Smooth muscle cell (in vitro differentiated cells): ENCODE results near the gene COL5A1. TPM values are rescaled to one million over a fixed set of nuclear protein-coding genes. Genes with fewer than 3 reads are reported as not detected.

Experiments used
- DNase-seq: peaks from one replicate; lab custom pipeline; 2025; ENCODE audit not compliant: unreplicated experiment; lab: John Stamatoyannopoulos, UW
- H2AFZ ChIP-seq: fragments of 200-600 bp; sonication (generic); 2 replicates; pipeline ENCODE4 v1.6.0; 2016; ENCODE audit warnings: antibody characterized with exemption, low read depth, mild to moderate bottlenecking
- H3F3A ChIP-seq: fragments of 200-600 bp; sonication (generic); 2 replicates; pipeline ENCODE4 v1.6.0; 2017; ENCODE audit warnings: antibody characterized with exemption, low read depth
- H3K27ac ChIP-seq: fragments of 200-600 bp; sonication (generic); 2 replicates; pipeline ENCODE4 v1.5.1; 2016; ENCODE audit warnings: low read depth, mild to moderate bottlenecking
- H3K27me3 ChIP-seq: fragments of 200-600 bp; sonication (generic); 2 replicates; pipeline ENCODE4 v1.6.1; 2016; ENCODE audit warnings: low read depth, mild to moderate bottlenecking
- H3K36me3 ChIP-seq: fragments of 200-600 bp; sonication (generic); 2 replicates; pipeline ENCODE4 v1.5.1; 2016; ENCODE audit warnings: low read depth
- H3K4me1 ChIP-seq: fragments of 200-600 bp; sonication (generic); 2 replicates; pipeline ENCODE4 v1.5.1; 2016; ENCODE audit warnings: low read depth
- H3K4me2 ChIP-seq: fragments of 200-600 bp; sonication (generic); 2 replicates; pipeline ENCODE4 v1.6.0; 2016; ENCODE audit warnings: mild to moderate bottlenecking
- H3K4me3 ChIP-seq: fragments of 200-600 bp; sonication (generic); 2 replicates; pipeline ENCODE4 v1.5.1; 2016; ENCODE audit warnings: mild to moderate bottlenecking
- H3K79me2 ChIP-seq: fragments of 200-600 bp; sonication (generic); 2 replicates; pipeline ENCODE4 v1.6.0; 2016; ENCODE audit warnings: low read depth, mild to moderate bottlenecking
- H3K9ac ChIP-seq: fragments of 200-600 bp; sonication (generic); 2 replicates; pipeline ENCODE4 v1.6.0; 2016; ENCODE audit warnings: low read depth
- H3K9me3 ChIP-seq: fragments of 200-600 bp; sonication (generic); replicated peaks from 2 replicates; pipeline ENCODE4 v1.5.1; 2016; ENCODE audit warnings: low read depth
- H4K20me1 ChIP-seq: fragments of 200-600 bp; sonication (generic); 2 replicates; pipeline ENCODE4 v1.6.0; 2016; ENCODE audit warnings: low read depth
- CTCF ChIP-seq: fragments of 200-600 bp; sonication (generic); IDR thresholded peaks from 2 replicates; pipeline ENCODE4 v1.5.1; 2017; ENCODE audit warnings: borderline replicate concordance, mild to moderate bottlenecking, antibody characterized with exemption; ENCODE audit not compliant: insufficient read depth, poor library complexity, severe bottlenecking
- WGBS: methylation state at CpG from one replicate; pipeline ENCODE4 v1.1.7; 2016; ENCODE audit warnings: low lambda C conversion rate; 5-methylcytosine and 5-hydroxymethylcytosine counted together
- polyA plus RNA-seq: library from polyadenylated mRNA; unstranded; fragments of >200 nt; fragmentation: Nextera tagmentation; extraction: Ambion mirVana; gene quantifications from 2 replicates; pipeline ENCODE4 v1.2.1, GENCODE V29; 2016
- total RNA-seq: library from RNA; depleted of rRNA; stranded (reverse); fragments of >200 nt; gene quantifications from 2 replicates; pipeline ENCODE4 v1.2.3, GENCODE V29; 2014

COL5A1 gene
- total and polyA plus RNA-seq, 2 experiments from 2014 or later, result 1,084 to 1,443 TPM

GRCh38 chr9:134605966-134606357 is 35.6 kb upstream of the COL5A1 start:
- Histone ChIP-seq H3K4me3 (no peak overlapping the region), H3K27me3 (no peaks in the 10 kb centered on the region), H3K36me3 (no peaks in the 10 kb centered on the region), H2AFZ (no peak overlapping the region), H4K20me1 (no peaks in the 10 kb centered on the region), H3K4me1 (no peaks in the 10 kb centered on the region), H3F3A (peaks cover 32% of the 10 kb centered on the region), H3K79me2 (peaks cover 10% of the 10 kb centered on the region), H3K9ac (no peak overlapping the region), H3K4me2 (no peak overlapping the region), H3K9me3 (no peaks in the 10 kb centered on the region), H3K27ac (peak overlapping the region; percentile 6)
- TF ChIP-seq CTCF, result no peak
- DNase-seq, result no peak
- WGBS, result 83% methylated on average over 5 of the region's 5 CpGs

- Histone ChIP-seq H3K4me3 (no peak overlapping the region), H3K9me3 (peaks cover 8% of the 10 kb centered on the region), H3K27ac (peak overlapping the region; percentile 74), H3K4me1 (no peaks in the 10 kb centered on the region), H3K4me2 (peak overlapping the region; percentile 50), H3K79me2 (peaks cover 4% of the 10 kb centered on the region), H2AFZ (no peak overlapping the region), H3F3A (peaks cover 23% of the 10 kb centered on the region), H3K9ac (no peak overlapping the region), H3K27me3 (no peaks in the 10 kb centered on the region), H3K36me3 (no peaks in the 10 kb centered on the region), H4K20me1 (no peaks in the 10 kb centered on the region)
- TF ChIP-seq CTCF, result no peak
- WGBS, result 93% methylated on average over 13 of the region's 13 CpGs
- no peak for DNase-seq
Observed at GRCh38 chr9:134606951-134607731, 34.5 kb upstream of the COL5A1 start.

- peak overlapping the region; percentile 74 for H3K27ac ChIP-seq
- H3K9me3 ChIP-seq, result peaks cover 13% of the 10 kb centered on the region
- peaks cover 5% of the 10 kb centered on the region for H3K36me3 ChIP-seq
- no peaks in the 10 kb centered on the region for H4K20me1 ChIP-seq
- no peak overlapping the region for H3K9ac ChIP-seq
- H3F3A ChIP-seq, result peaks cover 23% of the 10 kb centered on the region
- H3K79me2 ChIP-seq, result peaks cover 4% of the 10 kb centered on the region
- 43% methylated on average over 4 of the region's 4 CpGs for WGBS
- no peaks in the 10 kb centered on the region for H3K27me3 ChIP-seq
- no peak for TF ChIP-seq CTCF
- no peaks in the 10 kb centered on the region for H3K4me1 ChIP-seq
- H3K4me2 ChIP-seq, result peak overlapping the region; percentile 50
- DNase-seq, result no peak
- H3K4me3 ChIP-seq, result no peak overlapping the region
- H2AFZ ChIP-seq, result no peak overlapping the region
Observed at GRCh38 chr9:134607971-134608370, 33.6 kb upstream of the COL5A1 start.

- 73% methylated on average over 4 of the region's 4 CpGs for WGBS
- no peak overlapping the region for H3K4me2 ChIP-seq
- H3K27me3 ChIP-seq, result no peaks in the 10 kb centered on the region
- peaks cover 4% of the 10 kb centered on the region for H3K79me2 ChIP-seq
- H3K27ac ChIP-seq, result peak overlapping the region; percentile 7
- H2AFZ ChIP-seq, result no peak overlapping the region
- peaks cover 9% of the 10 kb centered on the region for H3F3A ChIP-seq
- DNase-seq, result no peak
- no peak for TF ChIP-seq CTCF
- H3K4me1 ChIP-seq, result no peaks in the 10 kb centered on the region
- H4K20me1 ChIP-seq, result no peaks in the 10 kb centered on the region
- H3K9me3 ChIP-seq, result peaks cover 13% of the 10 kb centered on the region
- peaks cover 5% of the 10 kb centered on the region for H3K36me3 ChIP-seq
- no peak overlapping the region for H3K9ac ChIP-seq
- no peak overlapping the region for H3K4me3 ChIP-seq
Observed at GRCh38 chr9:134611046-134611445, 30.6 kb upstream of the COL5A1 start.
